ENCODE measurements around the gene MIPEP. TPM values are rescaled to one million over a fixed set of nuclear protein-coding genes. Genes with fewer than 3 reads are reported as not detected.

Gene MIPEP
- total and polyA plus RNA-seq, 10 of the 15 experiments (the other 5 are each of a cell fraction or from before 2014, with no cell fraction given) = 15.6 to 56.2 (median 29.8) TPM

- TF ChIP-seq ZBTB11 (CRISPR knock-in tag; IDR thresholded peaks at IDR 0.05) = no peak
- no peak for TF ChIP-seq NRF1 (conservative IDR thresholded peaks at IDR 0.05; ENCODE audit: low read depth, low read length)
- TF ChIP-seq EZH2 (IDR thresholded peaks at IDR 0.05; ENCODE audit: borderline replicate concordance, control insufficient read depth, low read depth, low read length) = no peak
- 0 out of 2 replicates have a peak, but pooled peaks have one; percentile 15 for TF ChIP-seq PAX5 (IDR thresholded peaks at IDR 0.05; ENCODE audit: borderline replicate concordance, low read depth, low read length)
- TF ChIP-seq SKIL (IDR thresholded peaks at IDR 0.05; ENCODE audit: low read depth, poor library complexity, severe bottlenecking) = peak; percentile 25
- TF ChIP-seq KDM1A (IDR thresholded peaks at IDR 0.05; ENCODE audit: borderline replicate concordance) = no peak
- TF ChIP-seq POU2F2 (IDR thresholded peaks at IDR 0.05; ENCODE audit: borderline replicate concordance, low read depth, low read length) = no peak
- TF ChIP-seq NFIC (IDR thresholded peaks at IDR 0.05; ENCODE audit: low read depth, low read length) = peak; percentile 77
- no peak for TF ChIP-seq PKNOX1 (IDR thresholded peaks at IDR 0.05)
- TF ChIP-seq CBFB (IDR thresholded peaks at IDR 0.05; ENCODE audit: low read depth) = no peak
- no peak for TF ChIP-seq NFXL1 (IDR thresholded peaks at IDR 0.05; ENCODE audit: borderline replicate concordance)
- no peak; the same call in 1 of the 2 replicates for TF ChIP-seq ZBED1 (IDR thresholded peaks at IDR 0.05; ENCODE audit: borderline replicate concordance)
- TF ChIP-seq PBX3 (IDR thresholded peaks at IDR 0.05; ENCODE audit: insufficient replicate concordance, low read depth, low read length) = no peak
- TF ChIP-seq NKRF (conservative IDR thresholded peaks at IDR 0.05) = no peak
- TF ChIP-seq HCFC1 (IDR thresholded peaks at IDR 0.05; ENCODE audit: low read length) = no peak
- TF ChIP-seq BHLHE40 (IDR thresholded peaks at IDR 0.05; ENCODE audit: borderline replicate concordance in 1 of 2, low read depth in 2 of 2, low read length in 1 of 2) = peak in 1 of 2 experiments; percentile 34; a peak in 1 of 4 replicates
- peak; percentile 35; the same call in 1 of the 2 replicates for TF ChIP-seq ATF7 (IDR thresholded peaks at IDR 0.05; ENCODE audit: low read depth)
- TF ChIP-seq ZNF217 (IDR thresholded peaks at IDR 0.05) = peak; percentile 76; the same call in 1 of the 2 replicates
- TF ChIP-seq MTA2 (IDR thresholded peaks at IDR 0.05; ENCODE audit: low read depth) = peak; percentile 85; the same call in 1 of the 2 replicates
These were observed 112.3 kb downstream of the MIPEP start (continued) for GRCh38 chr13:23776698-23777574.

Measured in GM12878 (cell line).